Left cardiac atrium (tissue), 4 donors: Measurements from ENCODE around the gene GSTA1. TPM values are rescaled to one million over a fixed set of nuclear protein-coding genes. Genes with fewer than 3 reads are reported as not detected.
A peak's percentile ranks its signal among the peaks of the same experiment; 100 is the strongest.
"Not testable (repeated sequence)": the region's sequence is repeated elsewhere in the genome, so short reads cannot be mapped to it uniquely, and the experiment has no call there.

Source experiments
- ATAC-seq, 2 donors: fragments of 200-7000 bp; cut with Tn5 transposase; one replicate each; pipeline ENCODE4 v1.9.1; 2020; ENCODE audit warnings: mild to moderate bottlenecking in 2 of 2, moderate library complexity in 2 of 2
- DNase-seq: peaks from one replicate; pipeline ENCODE4 v3.0.0-alpha.2; 2020
- intact Hi-C, 2 donors: fragments of 100-400 bp; cut with DNase I; formaldehyde crosslinking; loops; one replicate each; pipeline versions ENCODE4 v1.14.1 to v1.15.1; 2022 to 2023
- long read RNA-seq: library from polyadenylated mRNA; unstranded; transcript quantifications from one replicate; pipeline ENCODE4 v2.0.0, GENCODE V29; 2021
- total RNA-seq, 2 donors: library from RNA; stranded (reverse); fragmentation: NEBNext Ultra II Directional; extraction: Animal tissue kit (Norgen Biotek cat#: 25700); gene quantifications; one replicate each; pipeline ENCODE4 v1.2.1, GENCODE V29; 2021
- donor health status: DM: no; HTN: yes; CAD: no.
- donor health status: DM: no; HTN: yes; CAD: no; lungs with severe emphysema.
- donor health status: DM: yes; HTN: yes; CAD: no.
- donor health status: Dilated cardiomyopathy.

Gene GSTA1
- not detected for total RNA-seq
- long read RNA-seq = 0 reads

DNA sequence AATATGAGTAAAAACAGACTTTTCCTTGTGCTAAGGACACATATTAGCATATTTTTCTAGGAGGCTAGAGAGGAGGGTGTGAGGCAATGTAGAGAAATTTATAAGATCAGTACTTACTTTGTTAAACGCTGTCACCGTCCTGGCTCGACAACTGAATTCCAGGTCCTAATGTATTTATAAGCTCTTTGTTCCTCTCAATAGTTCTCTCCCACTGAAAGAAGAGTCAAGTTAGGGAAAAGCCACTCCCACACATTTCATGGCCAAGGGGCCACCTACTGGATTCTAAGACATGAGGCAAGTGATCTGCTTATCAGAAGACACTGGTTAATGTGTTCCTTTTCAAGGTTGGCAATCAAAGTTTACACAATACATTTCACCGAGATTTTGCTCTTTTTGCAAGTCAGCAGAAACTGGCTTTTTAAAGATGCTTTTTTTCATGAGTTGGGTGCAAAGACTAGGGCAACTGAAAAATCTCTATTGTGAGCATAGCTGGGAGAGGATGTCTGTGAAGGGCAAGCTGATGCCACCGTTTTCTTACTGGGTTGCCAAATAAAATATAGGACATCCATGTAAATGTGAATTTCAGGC, at the start of gene GSTA1:
TSS of gene GSTA1 (minus strand) at position 149 of the 588 bp plus-strand sequence. CDS start 4,549 bp downstream, outside the sequence.
- intact Hi-C loops, DNase-seq, ATAC-seq: not testable (repeated sequence)

DNA sequence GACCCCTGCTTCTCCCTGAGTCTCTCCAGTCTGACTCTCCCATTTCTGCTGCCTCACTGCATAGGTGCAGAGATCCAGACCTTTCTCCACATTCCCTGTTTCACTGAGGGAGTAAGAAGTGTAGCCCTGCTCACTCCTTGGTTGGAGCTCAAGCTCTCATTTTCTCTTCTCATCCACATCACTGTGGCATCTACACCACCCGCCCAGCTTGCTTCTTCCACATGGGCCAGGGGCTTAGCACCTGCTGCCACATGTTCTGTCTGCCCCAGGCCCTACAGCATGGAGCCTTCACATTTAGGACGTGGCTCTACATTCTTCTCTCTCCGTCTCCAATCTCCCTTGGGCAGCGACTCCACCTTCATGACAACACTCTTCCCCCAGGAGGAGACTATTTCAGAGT, 45.5 kb upstream of the GSTA1 start:
- DNase-seq (no peak), ATAC-seq (no peak)
- intact Hi-C loops = no loop called here

DNA sequence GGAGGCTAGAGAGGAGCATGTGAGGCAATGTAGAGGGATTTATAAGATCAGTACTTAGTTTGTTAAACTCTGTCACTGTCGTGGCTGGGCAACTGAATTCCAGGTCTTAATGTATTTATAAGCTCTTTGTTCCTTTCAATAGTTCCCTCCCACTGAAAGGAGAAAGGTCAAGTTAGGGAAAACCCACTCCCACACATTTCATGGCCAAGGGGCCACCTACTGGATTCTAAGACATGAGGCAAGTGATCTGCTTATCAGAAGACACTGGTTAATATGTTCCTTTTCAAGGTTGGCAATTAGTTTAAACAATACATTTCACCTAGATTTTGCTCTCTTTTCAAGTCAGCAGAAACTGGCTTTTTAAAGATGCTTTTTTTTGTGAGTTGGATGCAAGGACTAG, 42.4 kb upstream of the GSTA1 start:
- intact Hi-C loops = no loop called here
- ATAC-seq (no peak), DNase-seq (no peak)

DNA sequence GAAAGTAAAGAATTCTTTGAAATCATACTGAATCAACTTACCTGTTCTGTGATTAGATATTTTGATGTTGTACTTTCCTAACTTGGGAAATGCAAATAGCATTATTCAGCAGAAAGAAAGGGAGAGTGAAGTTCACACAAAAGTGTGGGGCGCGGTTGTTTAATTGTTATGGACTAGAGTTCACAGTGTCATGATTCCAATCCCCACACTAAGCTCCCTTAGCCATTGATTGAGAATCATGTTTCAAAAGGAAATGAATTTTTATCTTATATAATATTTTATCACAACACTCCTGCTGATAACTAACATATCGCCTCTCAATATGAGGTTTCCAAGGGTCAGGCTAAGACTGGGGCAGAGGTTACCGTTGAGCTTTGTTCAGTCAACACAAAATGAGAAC, 40.0 kb upstream of the GSTA1 start:
- intact Hi-C loops = no loop called here
- DNase-seq (no peak), ATAC-seq (no peak)

DNA sequence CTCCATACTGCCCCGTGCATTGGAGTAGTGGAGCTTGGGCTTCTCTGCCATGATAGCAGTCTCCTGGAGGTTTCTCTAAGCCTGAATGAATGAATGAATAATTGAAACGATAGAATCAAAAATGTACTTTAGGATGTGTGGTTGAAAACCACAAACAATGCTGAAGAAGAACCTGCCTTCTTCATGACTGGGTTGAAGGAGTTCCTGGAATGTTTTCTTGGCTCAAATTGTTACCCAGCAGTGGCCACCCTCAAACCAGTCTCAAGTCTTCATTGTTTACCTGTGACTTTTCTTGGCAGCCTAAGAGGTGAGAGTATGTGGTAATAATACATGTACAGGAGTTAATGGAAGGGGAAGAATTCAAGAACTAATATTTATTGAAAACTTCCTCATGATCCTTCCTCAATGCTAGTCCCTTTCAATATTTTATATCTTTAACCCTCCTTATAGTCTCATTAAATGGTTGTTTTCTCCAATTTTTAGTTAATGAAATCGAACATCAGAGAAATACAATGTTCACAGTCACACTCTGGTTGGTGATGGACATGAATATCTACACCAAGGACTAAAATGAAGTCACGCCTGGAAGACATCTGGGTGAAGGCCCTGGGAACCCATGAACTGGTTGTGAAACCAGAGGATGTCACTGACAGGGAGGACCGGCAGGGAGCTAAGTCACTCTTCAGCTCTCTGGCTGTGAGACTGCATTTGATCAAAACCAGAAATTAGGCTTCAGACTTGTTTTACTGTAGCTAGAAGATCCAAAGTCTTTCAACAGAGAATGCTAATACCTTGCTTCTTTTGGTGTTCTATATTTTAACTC, 37.4 kb upstream of the GSTA1 start, which contains the start of gene GSTA5:
TSS of gene GSTA5 (minus strand) at position 51 of the 823 bp plus-strand sequence.
- DNase-seq (no peak), ATAC-seq (no peak)
- intact Hi-C loops = no loop called here

DNA sequence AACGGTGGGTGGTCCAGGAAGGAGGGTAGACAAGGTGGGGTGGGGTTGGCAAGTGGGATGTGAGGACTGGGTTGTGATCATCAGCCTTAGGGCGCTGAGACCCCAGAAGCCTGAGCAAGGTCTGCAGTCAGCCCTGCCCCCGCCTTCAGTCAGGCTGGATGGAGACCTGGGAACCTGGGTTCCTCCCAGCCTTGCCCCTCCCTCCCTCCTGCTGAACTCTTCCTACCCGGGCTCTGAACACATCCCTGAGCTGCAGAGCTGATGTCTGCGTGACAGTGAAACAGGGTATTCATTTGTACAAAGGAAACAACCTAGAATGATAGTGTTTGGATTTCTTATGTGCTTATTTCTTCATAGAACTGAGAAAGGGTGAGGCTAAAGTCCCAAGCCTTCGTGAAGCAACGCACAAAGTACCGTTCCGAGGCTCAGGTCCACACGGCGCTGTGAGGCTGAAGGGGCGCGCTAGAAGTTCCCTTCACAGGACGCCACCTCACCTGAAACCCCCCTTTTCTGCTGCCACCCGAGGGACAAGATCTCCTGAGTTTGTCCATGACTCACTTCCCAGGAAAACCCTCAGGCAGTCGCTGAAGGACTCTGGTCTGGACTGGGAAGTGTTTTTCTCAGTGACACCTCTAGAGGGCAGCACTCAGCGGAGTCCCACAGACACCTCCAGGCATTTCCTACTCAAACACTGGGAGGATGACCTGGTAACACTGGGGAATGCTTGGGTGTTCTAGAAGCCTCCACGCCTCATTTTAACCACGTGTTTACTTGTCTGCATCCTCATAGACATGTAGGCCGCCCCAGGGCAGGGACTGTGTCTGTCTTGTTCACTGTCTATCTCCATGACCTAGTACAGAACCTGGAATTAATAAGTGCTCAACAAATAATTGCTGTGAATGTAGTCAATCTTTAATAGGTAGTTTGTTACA, 35.8 kb upstream of the GSTA1 start:
- ATAC-seq = peak; percentile 50 to 69

DNA sequence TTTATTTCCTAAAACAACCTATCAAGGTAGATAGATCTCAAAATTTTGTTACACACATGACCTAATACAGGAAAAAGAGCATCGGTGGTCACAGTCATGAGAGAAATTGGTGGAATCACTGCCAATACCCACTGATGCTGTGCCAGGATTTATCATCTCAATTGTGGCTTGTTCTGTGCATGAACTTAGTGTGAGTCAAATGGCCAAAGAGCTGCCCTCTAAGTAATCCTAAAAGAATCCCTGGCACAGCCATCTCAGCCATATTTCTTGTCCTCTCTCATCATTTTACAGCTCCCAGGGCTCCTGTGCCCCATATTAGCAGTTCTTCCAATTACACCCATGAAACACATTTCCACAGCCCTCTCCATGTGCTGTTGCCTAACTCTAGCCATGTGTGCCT, 30.9 kb upstream of the GSTA1 start:
- no peak for DNase-seq
- ATAC-seq = no peak
- intact Hi-C loops = no loop called here

More for the DNA sequence above, 35.8 kb upstream of the GSTA1 start:
- DNase-seq = peak; percentile 29
- intact Hi-C loops = no loop called here

DNA sequence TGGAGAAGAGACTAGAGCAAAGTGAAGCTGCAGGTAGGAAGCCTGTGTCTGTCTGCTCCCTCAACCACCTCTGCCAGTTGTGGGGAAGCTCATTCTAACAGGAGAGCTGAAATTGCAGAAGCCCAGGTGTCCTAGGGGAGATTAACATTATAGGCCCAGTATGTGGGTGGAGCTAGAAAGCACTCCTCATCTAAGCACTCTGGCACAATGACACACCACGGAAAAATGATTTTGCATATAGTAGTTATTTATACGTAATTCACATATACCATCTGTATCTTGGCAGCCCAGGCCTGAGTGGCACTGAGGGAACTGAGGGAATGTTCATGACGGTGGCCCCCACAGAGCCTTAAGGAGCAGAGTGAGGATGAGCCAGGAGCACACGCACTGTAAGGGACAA, 27.3 kb upstream of the GSTA1 start:
- ATAC-seq, DNase-seq, intact Hi-C loops: not testable (repeated sequence)

DNA sequence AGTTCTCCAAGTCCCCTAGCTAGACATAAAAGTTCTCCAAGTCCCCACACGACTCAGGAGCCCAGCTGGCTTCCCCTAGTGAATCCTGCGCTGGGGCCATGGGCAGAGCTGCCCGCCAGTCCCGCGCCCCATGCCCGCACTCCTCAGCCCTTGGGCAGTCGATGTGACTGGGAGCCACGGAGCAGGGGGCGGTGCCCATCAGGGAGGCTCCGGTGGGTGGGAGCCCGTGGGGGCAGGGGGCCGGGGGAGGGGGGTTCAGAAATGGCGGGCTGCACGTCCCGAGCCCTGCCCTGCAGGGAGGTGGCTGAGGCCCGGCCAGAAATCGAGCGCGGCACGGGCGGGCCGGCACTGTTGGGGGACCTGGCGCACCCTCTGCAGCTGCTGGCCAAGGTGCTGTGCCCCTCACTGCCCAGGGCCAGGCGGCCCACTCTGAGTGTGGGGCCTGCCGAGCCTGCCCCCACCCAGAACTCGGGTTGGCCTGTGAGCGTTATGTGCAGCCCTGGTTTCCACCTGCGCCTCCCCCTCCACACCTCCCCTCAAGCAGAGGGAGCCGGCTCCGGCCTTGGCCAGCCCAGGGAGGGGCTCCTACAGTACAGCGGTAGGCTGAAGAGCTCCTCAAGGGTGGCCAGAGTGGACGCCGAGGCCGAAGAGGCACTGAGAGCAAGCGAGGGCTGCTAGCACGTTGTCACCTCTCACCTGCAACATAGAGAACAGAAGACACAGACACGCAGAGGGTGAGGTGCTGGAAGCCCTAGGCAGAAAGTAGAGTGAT, 25.6 kb upstream of the GSTA1 start:
- intact Hi-C loops = no loop called here
- no peak for ATAC-seq

DNA sequence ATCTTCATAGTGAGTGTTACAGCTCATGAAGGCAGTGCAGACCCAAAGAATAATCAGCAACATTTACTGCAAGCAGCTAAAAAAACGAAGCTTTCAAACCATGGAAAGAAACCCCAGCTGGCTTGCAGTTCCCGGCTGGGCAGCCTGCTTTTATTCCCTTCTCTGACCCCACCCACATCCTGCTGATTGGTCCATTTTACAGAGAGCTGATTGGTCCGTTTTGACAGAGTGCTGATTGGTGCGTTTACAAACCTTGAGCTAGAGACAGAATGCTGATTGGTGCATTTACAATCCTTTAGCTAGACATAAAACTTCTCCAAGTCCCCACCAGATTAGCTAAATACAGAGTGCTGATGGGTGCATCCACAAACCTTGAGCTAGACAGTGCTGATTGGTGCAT, 25.0 kb upstream of the GSTA1 start:
- ATAC-seq, intact Hi-C loops, DNase-seq: not testable (repeated sequence)

More for the DNA sequence above, 25.6 kb upstream of the GSTA1 start:
- DNase-seq = no peak

DNA sequence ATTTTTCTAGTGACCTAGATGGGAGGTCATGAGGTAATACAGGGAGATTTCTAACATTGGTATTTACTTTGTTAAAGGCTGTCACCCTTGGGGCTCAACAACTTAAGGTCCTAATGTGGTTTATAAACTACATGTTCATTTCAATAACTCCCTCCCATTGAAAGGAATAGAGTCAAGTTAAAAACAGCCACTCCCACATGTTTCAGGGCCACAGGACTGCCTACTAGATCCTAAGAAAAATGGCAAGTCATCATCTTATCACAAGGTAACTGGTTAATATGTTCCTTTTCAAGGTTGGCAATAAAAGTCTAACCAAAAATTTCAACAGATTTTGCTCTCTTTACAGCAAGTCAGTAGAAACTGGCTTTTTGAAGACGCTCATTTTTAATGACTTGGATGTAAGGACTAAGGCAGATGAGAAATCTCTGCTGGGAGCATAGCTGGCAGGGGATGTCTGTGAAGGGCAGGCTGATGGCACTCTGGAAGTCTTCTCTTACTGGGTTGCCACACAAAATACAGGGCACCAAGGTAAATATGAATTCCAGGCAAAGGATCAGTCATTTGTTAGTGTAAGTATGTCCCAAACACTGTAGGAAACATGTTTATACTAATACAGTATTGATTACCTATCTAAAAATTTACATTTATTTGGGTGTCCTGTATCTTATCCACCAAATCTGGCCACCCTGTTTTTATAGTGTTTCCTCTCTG, 23.6 kb upstream of the GSTA1 start:
- ATAC-seq, DNase-seq, intact Hi-C loops: not testable (repeated sequence)

DNA sequence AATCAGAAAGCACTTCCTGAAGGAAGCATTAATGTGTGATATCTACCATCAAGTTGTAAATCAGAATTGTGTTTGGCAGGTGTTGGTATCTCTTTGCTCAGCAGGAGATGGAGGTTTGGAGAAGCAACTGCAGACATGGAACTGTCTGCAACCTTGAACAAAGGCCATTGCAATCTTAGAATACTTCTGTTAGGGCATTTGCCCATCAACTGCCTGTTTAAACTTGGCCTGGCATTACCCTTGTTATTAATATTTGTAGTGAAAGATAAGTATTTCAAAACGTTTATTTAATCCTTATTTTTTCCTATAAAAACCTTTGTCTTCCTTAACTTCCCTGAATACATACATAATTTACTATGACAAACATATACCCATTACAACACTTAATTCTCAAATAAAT, 22.9 kb upstream of the GSTA1 start:
- DNase-seq (no peak), ATAC-seq (no peak)
- intact Hi-C loops = no loop called here

DNA sequence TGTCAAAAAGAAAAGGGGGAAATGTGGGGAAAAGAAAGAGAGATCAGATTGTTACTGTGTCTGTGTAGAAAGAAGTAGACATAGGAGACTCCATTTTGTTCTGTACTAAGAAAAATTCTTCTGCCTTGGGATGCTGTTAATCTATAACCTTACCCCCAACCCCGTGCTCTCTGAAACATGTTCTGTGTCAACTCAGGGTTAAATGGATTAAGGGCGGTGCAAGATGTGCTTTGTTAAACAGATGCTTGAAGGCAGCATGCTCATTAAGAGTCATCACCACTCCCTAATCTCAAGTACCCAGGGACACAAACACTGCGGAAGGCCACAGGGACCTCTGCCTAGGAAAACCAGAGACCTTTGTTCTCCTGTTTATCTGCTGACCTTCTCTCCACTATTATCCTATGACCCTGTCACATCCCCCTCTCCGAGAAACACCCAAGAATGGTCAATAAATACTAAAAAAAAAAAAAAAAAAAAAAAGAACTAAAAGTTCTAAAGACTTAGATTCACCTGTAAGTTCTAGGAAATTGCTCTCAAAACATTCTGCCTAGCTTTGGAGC, 22.4 kb upstream of the GSTA1 start:
- ATAC-seq, intact Hi-C loops, DNase-seq: not testable (repeated sequence)

DNA sequence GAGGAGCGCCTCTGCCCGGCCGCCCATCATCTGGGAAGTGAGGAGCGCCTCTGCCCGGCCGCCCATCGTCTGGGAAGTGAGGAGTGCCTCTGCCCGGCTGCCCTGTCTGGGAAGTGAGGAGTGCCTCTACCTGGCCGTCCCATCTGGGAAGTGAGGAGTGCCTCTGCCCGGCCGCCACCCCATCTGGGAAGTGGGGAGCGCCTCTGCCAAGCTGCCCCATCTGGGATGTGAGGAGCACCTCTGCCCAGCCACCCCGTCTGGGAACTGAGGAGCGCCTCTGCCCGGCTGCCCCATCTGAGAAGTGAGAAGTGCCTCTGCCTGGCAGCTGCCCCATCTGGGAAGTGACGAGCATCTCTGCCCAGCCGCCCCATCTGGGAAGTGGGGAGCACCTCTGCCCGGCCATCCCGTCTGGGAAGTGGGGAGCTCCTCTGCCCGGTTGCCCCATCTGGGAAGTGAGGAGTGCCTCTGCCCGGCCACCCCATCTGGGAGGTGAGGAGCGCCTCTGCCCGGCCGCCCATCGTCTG, 21.7 kb upstream of the GSTA1 start:
- ATAC-seq, DNase-seq, intact Hi-C loops: not testable (repeated sequence)

DNA sequence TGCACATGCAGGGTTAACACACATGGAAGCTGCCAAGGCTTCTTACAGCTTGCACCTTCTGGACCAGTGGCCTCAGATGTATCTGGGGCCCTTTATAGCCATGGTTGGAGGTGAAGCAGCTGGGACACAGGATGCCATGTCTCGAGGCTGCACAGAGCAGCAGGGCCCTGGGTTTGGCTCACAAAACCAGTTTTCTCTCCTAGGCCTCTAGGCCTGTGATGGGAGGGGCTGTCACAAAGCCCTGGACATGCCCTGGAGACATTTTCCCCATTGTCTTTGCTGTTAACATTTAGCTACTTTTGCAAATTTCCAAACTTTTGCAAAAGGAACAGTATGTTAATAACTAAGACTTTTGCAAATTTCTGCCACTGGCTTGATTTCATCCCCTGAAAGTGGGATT, 18.2 kb upstream of the GSTA1 start:
- DNase-seq (no peak), ATAC-seq (no peak)
- intact Hi-C loops = no loop called here

DNA sequence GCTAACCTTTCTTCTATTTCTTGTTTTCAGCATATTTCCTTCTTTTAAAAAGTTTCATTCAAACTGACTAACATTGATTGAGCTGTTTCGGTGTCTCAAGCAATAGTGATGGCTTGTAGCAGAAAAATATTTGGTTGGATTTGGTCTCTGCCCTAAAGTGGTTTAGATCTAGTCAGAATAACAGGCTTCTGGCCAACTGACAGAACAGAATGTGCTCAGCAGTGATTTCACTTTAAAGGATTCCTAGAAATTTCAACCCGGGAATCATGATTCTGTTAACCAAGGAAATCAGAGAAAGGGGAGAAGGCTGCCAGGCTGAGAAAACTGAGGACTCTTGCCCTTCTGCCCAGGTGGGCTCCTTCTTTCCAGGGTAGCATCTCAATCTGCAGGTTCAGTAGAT, 16.6 kb upstream of the GSTA1 start:
- no peak for ATAC-seq
- no peak for DNase-seq
- intact Hi-C loops = no loop called here
